Measurements from ENCODE around the gene TUBB4A.

GRCh38 chr19:6483235-6483634, 18.9 kb downstream of the TUBB4A start:
- TF ChIP-seq CTCF (IDR thresholded peaks at IDR 0.05; ENCODE audit: low read depth, low read length), result no peak
- TF ChIP-seq EZH2phosphoT487 (IDR thresholded peaks at IDR 0.05; ENCODE audit: low read depth), result no peak
